DMS53 treated with DMSO at 0.1 percent for 48 hours (cell line): ENCODE measurements around the gene RTEL1.
"Not testable (repeated sequence)": the region's sequence is repeated elsewhere in the genome, so short reads cannot be mapped to it uniquely, and the experiment has no call there.

Source experiments
- DNase-seq: peaks from one replicate; lab custom pipeline; 2025; ENCODE audit not compliant: unreplicated experiment; lab: John Stamatoyannopoulos, UW

The RTEL1 gene

GRCh38 chr20:63628246-63628975 lies 29.7 kb upstream of the RTEL1 start:
- peak; percentile 55 for DNase-seq

- not testable (repeated sequence) for DNase-seq
Observed at GRCh38 chr20:63630956-63631355, 27.2 kb upstream of the RTEL1 start.

GRCh38 chr20:63631426-63631825 lies 26.7 kb upstream of the RTEL1 start:
- DNase-seq = not testable (repeated sequence)

- DNase-seq = no peak
Observed at GRCh38 chr20:63633732-63634131, 24.4 kb upstream of the RTEL1 start.

DNA sequence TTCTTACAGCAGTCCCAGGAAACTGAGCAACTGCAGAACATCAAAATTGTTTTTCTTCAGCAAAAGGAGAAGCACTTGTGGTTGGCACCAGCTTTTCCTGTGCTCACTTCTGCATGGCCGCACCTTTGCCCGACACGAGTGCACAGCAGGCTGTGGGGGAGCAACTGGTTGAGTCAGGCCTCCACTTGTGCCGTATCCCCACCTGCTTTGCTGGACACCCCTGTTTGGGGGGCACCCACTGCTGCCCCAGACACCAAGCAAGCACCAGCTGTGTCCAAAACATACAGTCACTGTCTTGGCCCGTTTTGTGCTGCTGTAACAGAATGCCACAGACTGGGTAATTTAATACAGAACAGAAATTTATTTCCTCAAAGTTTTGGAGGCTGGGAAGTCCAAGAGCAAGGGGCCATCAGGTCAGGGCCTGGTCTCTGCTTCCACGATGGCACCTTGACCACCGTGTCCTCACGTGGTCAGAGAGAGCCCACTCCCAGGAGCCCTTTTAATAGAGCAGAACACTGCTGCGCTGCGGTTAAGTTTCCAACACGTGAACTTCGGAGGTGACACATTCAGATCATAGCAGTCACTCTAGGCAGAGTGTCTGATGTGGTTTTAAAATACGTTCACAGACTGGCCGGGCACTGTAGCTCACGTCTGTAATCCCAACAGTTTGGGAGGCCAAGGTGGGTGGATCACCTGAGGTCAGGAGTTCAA lies 22.5 kb upstream of the RTEL1 start:
- DNase-seq = no peak

- no peak for DNase-seq
Observed at GRCh38 chr20:63636752-63637628, 21.1 kb upstream of the RTEL1 start.

- no peak for DNase-seq
Observed at GRCh38 chr20:63639093-63639975, 18.8 kb upstream of the RTEL1 start.

DNA sequence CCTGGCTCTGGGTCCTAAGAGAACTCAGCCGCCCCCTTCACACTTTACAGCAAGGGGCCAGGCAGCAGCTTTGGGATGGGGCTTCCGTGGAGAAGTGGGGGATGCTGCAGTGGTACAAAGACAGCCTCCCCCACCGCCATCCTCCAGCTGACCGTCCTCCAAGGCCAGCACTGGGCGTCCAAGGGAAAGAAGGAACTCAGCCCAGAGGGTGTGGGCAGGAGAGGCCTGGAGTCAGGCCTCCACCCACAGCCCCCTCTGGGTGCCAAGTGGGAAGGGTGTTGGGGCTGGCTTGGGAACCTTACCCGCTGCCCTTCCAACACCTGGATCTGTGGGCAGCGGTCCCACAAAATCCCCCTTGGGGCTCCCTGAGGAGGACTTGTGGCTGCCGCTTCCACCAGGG lies 18.0 kb upstream of the RTEL1 start:
- no peak for DNase-seq

- DNase-seq = not testable (repeated sequence)
Observed at GRCh38 chr20:63640686-63641085, 17.4 kb upstream of the RTEL1 start.

DNA sequence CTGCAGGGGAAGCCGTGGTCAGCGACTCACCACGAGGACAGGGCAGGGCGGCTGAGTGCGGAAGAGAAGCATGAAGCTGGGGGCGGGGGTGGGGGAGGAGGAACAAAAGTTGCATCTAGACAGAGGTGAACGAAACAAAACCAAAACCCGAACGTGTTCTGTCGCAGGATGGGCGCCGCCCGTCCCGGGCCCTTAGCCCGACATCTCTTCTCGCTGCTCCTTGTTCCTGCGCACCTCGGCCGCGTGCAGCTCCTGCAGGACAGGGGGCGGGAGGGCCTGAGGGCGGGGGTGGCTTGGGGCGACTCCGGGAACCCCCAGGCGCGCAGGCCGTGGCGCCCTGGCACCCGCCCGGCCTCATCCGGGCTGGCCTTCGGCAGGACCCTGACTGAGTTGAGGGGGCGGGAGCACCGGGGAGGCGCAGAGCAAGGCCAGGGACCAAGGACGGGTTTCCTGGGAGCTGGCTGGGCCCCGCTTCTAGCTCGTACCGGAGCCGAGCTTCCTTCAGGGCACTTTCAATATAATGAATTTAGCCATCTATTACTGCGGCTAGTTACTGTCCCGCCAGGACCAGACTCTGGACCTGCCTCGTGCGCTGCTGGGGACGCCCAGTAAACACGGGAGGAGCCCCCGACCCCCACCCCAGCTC lies 16.8 kb upstream of the RTEL1 start:
- no peak for DNase-seq

GRCh38 chr20:63641792-63642523 lies 16.2 kb upstream of the RTEL1 start:
- DNase-seq = peak; percentile 80

DNA sequence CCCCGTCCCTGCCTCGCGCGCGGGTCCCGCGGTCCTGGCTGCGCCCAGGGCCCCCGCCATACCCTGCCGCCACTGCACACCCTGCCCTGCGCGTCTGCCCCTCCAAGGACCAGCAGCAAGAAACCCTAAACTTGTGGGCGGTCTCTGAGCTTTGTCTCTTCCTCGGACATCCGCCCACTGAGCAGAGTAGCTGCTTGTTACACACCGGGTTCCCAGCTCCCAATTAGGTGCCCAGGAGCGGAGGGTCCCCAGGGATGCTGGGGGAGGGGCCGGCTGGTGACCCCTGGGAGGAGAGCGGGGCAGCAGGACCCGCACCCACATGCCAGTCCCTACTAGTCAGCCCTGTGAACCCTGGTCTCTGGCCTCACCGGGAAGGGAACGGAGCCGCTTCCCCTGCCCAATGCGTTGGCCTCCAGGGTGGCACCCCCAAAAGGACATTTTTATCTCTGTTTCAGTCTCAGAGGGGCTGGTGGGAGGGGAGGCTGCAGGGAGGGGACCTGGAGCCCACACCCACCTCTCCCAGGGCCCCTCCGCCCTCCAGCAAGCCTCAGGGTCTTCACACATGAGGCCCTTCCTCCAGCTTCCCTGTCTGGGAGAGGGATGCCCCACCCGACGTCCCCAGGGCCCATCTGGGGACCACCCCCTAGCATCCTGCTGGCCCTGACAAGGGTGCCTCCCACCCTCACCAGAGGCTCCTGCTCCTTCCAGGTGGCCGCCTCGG lies 15.4 kb upstream of the RTEL1 start:
- peak; percentile 26 for DNase-seq

GRCh38 chr20:63643499-63643898 lies 14.6 kb upstream of the RTEL1 start:
- no peak for DNase-seq

DNA sequence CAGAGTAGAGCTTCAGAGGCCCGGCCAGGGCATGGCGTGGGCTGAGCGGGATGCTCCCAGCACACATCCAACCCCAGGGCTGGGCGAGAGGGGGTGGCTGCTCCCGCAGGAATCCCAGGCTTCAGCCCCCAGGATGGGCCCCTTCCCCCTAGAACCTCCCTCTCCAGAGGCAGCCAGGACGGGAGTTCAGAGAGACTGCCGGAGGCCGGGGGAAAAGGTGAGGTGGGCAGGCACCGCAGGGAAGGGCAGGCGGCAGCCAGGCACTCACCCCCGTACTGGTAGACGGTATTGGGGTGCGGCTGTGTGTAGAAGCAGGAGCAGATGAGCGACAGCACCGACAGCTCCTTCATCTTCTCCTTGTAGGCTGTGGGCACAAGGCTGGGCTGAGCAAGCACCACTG lies 14.2 kb upstream of the RTEL1 start:
- DNase-seq = no peak

DNA sequence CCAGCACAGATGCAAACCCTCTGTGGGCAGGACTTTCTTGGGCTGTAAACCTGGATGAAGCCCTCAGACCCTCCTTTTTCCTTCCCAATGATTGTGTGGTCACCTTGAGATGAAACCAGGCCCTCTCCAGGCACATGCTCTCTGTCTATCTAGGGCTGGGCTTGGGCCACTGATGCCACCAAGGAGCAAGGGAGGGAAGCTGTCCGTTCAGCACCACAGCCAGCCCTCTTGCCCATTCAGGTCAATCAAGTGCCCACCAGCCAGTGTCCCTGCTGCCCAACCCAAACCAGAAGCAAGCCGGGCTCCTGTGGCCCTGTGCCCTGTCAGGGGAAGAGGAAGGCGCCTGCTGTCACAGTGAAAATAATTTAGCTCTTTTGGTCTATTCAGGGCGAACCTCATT lies 12.9 kb upstream of the RTEL1 start:
- DNase-seq = no peak

GRCh38 chr20:63648190-63648589 lies 9.9 kb upstream of the RTEL1 start:
- no peak for DNase-seq

- no peak for DNase-seq
Observed at GRCh38 chr20:63648895-63649589, 9.1 kb upstream of the RTEL1 start.

- not testable (repeated sequence) for DNase-seq
Observed at GRCh38 chr20:63650486-63650885, 7.6 kb upstream of the RTEL1 start.

DNA sequence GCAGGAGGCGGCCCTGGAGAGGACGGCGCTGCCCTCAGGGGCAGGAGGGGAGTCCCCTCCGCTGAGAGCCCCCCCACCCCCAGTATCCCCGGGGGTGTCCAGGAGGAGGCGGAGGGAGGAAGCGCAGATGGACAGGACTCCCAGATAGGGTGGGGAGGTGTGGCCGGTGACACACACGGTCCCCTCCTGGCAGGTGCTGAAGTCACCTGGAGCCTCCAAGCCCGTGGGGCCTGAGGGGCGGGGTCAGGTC lies 6.2 kb upstream of the RTEL1 start:
- DNase-seq = no peak
